Pons (tissue), 1 donor: ENCODE measurements around the gene HNRNPH2.
A peak's percentile ranks its signal among the peaks of the same experiment; 100 is the strongest.

ENCODE experiments used
- DNase-seq: peaks from one replicate; pipeline ENCODE4 v3.0.0-alpha.2; 2016; ENCODE audit warnings: low spot score

HNRNPH2 gene

GRCh38 chrX:101462892-101463291, 54.9 kb downstream of the HNRNPH2 start:
- peak; percentile 12 for DNase-seq
